Activated T-helper 9 cell treated with anti-CD3 and anti-CD28 coated beads, Interleukin-2, amount 50 U/mL, for 16 hours (primary cell): ENCODE results near the gene SMIM43.

Experiments used
- DNase-seq: peaks from one replicate; pipeline ENCODE4 v3.0.0-alpha.2; 2020; ENCODE audit warnings: low read depth

Gene SMIM43

DNA sequence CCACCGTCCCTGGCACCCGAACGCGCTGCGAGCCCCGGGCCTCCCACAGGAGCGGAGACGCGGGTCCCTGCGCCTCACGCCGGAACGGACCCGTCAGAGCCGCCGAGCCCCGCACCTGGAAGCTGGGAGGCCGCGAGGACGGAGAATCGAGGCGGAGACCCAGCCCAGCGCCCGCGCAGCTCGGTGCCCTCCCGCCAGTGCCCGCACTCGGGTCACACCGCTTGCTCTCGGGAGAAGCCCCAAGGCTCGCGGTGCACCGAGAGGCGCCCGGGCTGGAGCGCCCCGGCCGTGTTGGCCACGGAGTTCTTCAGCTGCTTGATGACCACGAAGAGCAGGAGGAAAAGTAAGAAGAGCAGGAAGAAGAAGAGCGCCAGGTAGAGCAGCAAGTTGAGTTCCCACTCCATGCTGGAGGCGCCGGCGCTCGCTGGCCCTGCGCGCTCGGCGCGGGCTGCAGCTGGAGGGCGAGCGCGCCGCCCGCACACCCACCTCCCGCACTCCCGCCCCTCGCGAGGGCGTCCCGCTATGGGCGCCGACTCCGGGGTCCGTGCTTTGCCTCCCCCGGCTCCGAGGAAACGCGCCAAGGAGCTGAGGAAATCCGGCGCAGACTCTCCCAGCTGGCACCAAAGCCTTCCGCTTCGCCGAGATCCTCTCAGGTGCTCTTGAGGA, at the start of gene SMIM43:
SMIM43 (minus strand) TSS at position 463 of the 666 bp plus-strand sequence; CDS start at position 404, 59 bp downstream.
- DNase-seq = no peak

DNA sequence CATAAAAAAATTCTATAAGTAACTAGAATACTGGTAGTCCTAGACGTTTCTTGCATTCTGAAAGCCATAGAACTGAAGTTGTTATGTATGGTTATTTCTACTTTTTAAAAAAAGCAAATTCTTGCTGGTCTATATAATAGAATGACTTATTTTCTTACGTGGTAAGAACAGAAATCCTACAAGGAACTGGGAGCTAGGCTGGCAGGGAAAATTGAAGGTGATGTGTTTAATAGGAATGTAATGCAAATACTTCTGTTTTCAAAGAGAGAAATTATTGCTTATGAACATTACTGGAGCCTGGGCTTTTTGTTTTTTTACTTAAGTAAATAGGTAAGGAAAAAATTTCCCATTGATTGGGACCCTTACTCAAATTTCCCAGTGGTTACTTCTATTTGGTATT, 49.8 kb upstream of the SMIM43 start:
- no peak for DNase-seq

- DNase-seq = no peak
These were observed 46.2 kb upstream of the SMIM43 start for GRCh38 chr4:121811122-121811521.

- no peak for DNase-seq
These were observed 41.4 kb upstream of the SMIM43 start for GRCh38 chr4:121806411-121806810.

GRCh38 chr4:121801715-121802075, 36.7 kb upstream of the SMIM43 start:
- no peak for DNase-seq

DNA sequence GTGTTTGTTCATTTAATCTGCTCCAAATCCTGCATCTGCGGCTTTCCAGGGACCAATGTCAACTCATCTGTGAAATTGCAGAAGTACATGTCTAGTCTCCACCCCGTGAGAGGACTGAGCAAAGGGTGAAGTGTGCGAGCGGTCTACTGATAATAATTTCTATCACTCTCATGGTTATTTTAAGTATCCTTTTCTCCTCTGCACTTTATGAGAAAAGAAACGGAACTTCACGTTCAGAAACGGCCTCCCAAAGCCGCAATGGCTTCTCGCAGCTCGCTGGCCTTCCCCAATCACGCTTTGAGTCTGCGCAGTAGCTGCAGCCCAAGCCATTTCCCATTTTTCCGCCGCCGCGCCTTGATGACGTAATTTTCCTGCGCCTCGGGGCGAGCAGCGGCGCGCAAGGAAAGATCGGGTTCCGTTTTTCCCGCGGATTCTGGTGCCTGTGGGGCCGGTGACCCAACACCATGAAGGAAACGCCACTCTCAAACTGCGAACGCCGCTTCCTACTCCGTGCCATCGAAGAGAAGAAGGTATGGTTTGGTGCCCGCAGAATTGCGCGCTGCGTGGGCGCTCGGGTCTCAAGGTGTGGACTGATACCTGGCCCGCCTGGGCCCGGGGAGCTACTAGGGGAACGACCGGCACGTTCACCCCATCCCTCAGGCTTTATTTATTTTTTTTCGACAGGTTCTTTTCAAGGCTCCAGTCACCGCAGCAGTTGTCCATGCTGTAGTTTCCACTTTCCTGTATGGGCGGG, 36.2 kb upstream of the SMIM43 start, which contains the start of gene EXOSC9:
EXOSC9 (plus strand) TSS at position 363 of the 754 bp plus-strand sequence; CDS start at position 465, 102 bp downstream.
- peak; percentile 88 for DNase-seq

GRCh38 chr4:121800638-121800960, 35.6 kb upstream of the SMIM43 start:
- no peak for DNase-seq

GRCh38 chr4:121799867-121800501, 35.0 kb upstream of the SMIM43 start:
- DNase-seq = no peak

DNA sequence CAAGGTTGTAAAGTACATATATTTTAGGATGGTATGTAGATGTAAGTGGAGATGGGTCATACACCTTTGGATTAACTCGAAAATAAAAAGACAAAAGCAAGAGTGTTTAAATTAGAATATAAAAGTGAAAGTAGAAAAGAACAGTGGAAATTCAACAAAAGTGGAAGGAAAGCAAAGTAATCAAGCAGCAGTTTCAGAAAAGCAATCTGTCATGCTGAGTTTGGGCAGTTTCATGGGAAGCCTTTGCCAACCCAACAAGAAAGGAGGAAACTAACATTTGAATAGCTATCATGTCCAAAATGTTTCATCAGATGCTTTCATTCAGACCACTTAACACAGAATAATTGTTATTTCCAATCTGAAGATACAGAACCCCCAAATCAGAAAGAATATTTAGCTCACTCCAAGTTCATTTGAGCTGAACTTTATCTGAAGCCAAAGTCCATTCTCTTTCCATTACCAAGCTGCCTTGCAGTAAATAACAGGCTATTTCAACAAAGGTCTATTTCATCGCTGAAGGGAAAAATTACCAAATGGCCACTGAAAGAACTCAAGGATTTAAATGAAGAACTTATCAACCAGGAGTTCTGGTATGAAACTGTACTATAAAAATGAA, 34.4 kb upstream of the SMIM43 start:
- DNase-seq = no peak

DNA sequence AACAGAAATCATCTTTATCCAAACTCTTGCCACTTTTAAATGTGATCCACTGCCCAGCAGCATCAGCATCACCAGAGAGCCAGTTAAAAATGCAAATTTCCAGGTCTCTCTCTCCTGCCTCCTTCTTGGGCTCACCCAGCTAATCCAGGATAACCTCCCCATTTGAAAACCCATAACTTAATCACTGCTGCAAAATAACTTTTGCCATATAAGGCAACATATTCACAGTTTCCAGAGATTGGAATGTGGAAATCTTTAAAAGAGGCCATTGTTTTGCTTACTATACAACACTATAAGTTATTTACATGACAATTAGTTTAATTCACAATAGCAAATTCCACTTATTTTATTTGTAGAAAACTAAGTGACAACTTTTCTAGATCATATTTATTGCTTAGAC, 31.3 kb upstream of the SMIM43 start:
- no peak for DNase-seq

GRCh38 chr4:121794505-121795188, 29.7 kb upstream of the SMIM43 start:
- DNase-seq = no peak

DNA sequence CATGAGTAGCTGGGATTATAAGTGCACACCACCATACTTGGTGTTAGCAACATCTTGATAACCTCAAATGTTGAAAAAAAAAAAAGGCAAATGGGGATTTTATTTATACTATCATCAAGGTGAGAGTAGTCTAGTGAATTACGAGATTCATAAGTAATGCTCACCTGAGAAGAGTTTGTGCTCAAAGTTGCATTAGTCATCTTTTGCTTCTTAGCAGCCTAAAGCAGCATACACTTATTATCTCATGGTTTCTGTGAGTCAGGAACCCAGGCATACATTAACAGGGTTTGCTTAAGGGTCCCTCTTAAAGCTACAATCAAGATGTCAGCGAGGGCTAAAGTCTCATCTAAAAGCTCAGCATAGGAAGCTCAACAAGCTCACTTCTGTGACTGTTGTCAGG, 28.0 kb upstream of the SMIM43 start:
- no peak for DNase-seq

- DNase-seq = no peak
These were observed 26.5 kb upstream of the SMIM43 start for GRCh38 chr4:121791481-121791880.

DNA sequence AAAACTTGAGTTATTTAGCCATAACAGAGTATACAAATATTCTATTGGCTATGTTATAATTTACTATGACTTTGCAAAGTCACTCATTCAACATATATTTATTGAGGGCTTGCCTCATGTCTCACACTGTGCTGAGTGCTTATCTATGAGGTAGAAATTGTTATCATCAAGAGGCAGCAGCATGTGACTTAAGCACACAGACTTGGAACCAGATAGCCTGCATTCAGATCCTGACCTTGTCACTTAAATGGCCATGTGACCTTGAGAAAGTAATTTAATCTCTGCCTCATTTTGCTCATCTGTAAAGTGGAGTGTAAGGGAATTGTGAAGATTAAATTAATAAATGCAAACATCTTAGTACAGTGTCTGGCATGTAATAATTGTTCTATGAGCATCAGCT, 26.0 kb upstream of the SMIM43 start:
- DNase-seq = no peak

GRCh38 chr4:121789960-121790829, 25.2 kb upstream of the SMIM43 start:
- DNase-seq = no peak

DNA sequence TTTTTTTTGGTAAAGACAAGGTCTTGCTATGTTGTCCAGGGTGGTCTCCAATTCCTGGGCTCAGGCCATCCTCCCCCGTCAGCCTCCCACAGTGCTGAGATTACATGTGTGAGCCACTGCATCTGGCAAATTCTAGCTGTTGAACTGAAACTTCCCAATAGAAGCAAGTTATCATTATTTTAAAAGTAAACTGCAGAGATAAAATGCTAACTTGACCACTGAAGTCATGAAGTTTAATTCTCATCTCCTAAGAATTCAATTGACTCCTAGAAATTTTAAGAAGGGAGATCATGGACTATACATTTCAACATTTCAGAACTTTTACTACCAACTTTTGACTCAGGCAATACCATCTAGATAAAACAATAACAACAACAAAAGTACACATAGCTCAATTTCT, 24.5 kb upstream of the SMIM43 start:
- DNase-seq = no peak

- DNase-seq = no peak
These were observed 23.9 kb upstream of the SMIM43 start for GRCh38 chr4:121788896-121789295.

GRCh38 chr4:121786221-121786620, 21.3 kb upstream of the SMIM43 start:
- no peak for DNase-seq

- no peak for DNase-seq
These were observed 20.5 kb upstream of the SMIM43 start for GRCh38 chr4:121785479-121785878.

DNA sequence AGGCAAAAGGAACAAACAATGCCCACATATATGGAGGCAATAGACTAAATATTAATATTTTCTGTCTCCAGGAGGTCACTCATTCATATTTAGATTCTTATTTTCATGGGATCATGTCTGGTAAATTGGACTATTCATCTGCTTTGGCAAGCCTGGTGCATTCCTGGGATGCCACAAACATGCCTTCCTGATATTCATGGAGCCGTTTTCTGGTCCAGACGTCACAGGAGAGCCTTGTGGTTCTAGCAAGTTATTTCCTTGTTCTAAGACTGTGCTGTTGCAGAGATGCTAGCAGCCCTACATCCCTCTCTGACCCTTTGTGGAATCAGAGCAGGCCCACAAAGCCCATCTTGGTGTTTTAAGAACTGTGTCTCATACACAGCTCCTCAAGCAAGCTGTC, 20.0 kb upstream of the SMIM43 start:
- no peak for DNase-seq

DNA sequence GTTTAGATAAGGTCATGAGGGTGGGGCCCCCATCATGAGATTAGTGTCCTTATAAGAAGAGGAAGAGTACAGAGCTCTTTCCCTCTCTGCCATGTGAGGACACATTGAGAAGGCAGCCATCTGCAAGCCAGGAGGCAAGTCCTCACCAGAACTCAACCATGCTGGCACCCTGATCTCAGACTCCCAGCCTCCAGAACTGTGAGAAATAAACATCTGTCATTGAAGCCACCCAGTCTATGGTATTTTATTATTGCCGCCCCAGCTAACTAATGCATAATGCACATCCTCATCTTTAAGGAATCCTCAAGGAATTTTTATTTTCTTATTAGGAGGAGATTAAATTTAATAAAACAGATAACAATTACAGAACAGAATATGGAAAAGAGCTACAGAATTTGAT, 19.4 kb upstream of the SMIM43 start:
- no peak for DNase-seq
